Measurements from ENCODE around the gene ZNF101. TPM values are rescaled to one million over a fixed set of nuclear protein-coding genes. Genes with fewer than 3 reads are reported as not detected.

The ZNF101 gene
- total and polyA plus RNA-seq, 2 of the 4 experiments (the other 2 are of a cell fraction) = 2.8 to 7.3 TPM

DNA sequence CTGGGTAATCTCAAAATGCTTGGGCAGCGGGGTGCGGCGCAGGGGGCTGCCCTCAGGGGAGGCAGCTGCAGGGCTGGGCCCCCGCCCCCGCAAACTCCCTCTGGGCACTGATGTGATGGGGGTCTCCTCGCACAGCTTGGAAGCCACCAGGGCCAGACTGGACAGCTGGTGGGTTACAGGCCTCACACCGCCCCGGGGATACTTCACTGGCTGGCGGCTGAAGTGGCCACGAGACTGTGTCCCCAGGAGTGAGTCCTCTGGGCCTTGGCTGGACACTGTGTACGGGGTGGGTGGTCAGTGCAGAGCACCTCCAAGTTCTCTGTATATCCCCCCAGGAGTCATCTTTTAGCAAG is 38.6 kb upstream of the ZNF101 start:
- no peak overlapping the region for H2AK9ac ChIP-seq (replicated peaks; ENCODE audit: low read depth, low read length, poor library complexity)
- no peak overlapping the region for H3K4me3 ChIP-seq (ENCODE audit: insufficient read depth, low read depth, low read length)
- H3K4me1 ChIP-seq (ENCODE audit: control insufficient read depth, insufficient read depth, low read length) = no peaks in the 10 kb centered on the region
- DNase-seq (no peak), ATAC-seq (ENCODE audit: low read depth) (no peak)
- dilution Hi-C loops (cut with HindIII; ENCODE audit: low sequenced_read_pairs, unreplicated experiment) (no loop called here), intact Hi-C loops (cut with micrococcal nuclease) (no loop called here), in situ Hi-C loops (cut with MboI; ENCODE audit: low sequenced_read_pairs) (loop anchor here (25.0 kb wide), 1 partner anchor 243 kb away; no protein-coding TSS in a partner anchor)
- H2BK20ac ChIP-seq (ENCODE audit: low read depth, low read length) = no peak overlapping the region
- no peaks in the 10 kb centered on the region for H4K20me1 ChIP-seq (ENCODE audit: insufficient read depth, low read length)
- H2BK15ac ChIP-seq (ENCODE audit: low read depth, low read length) = no peak overlapping the region
- POLR2A ChIA-PET (ENCODE audit: unreplicated experiment) = no interaction called here
- H3K79me1 ChIP-seq (ENCODE audit: low read depth in 1 of 2, low read length in 2 of 2) = no peaks in the 10 kb centered on the region
- no peak overlapping the region for H2BK120ac ChIP-seq (ENCODE audit: low read depth, low read length)
- H3K9ac ChIP-seq (ENCODE audit: low read depth, low read length) = no peak overlapping the region
- H3K14ac ChIP-seq (replicated peaks; ENCODE audit: low read depth, low read length) = no peak overlapping the region
- 100% methylated on average over 1 of the region's 11 CpGs; no CpG with 5 or more reads in 1 of the 2 experiments for WGBS, 2 experiments (ENCODE audit: extremely low coverage in 2 of 2, insufficient read length in 1 of 2)
- no peak overlapping the region for H2BK5ac ChIP-seq (ENCODE audit: low read depth, low read length, poor library complexity, severe bottlenecking)
- no peaks in the 10 kb centered on the region; the same call in 1 of the 2 replicates for H3K27me3 ChIP-seq (ENCODE audit: control insufficient read depth, insufficient read depth, low read length)
- no peak overlapping the region for H4K8ac ChIP-seq (ENCODE audit: low read depth in 2 of 2, low read length in 2 of 2)
- H3K27ac ChIP-seq (ENCODE audit: insufficient read depth, low read length) = no peak overlapping the region
- no peak overlapping the region for H4K5ac ChIP-seq (ENCODE audit: low read depth, low read length)
- H2AFZ ChIP-seq (replicated peaks; ENCODE audit: low read length, poor library complexity) = no peak overlapping the region
- no peak overlapping the region for H3K56ac ChIP-seq (ENCODE audit: extremely low read depth, insufficient read depth, low read length)
- H3K36me3 ChIP-seq (ENCODE audit: control insufficient read depth, insufficient read depth, low read length) = peaks cover 35% of the 10 kb centered on the region
- no peak overlapping the region for H3K4me2 ChIP-seq (ENCODE audit: low read depth, low read length)
- no peak overlapping the region for H2AK5ac ChIP-seq (ENCODE audit: low read depth, low read length)
- peaks cover 3% of the 10 kb centered on the region; the same call in 1 of the 2 replicates for H3K9me1 ChIP-seq (ENCODE audit: insufficient read depth, low read length)
- H3K23ac ChIP-seq (ENCODE audit: low read depth, low read length) = no peak overlapping the region
- CTCF ChIA-PET = no interaction called here
- H3K9me3 ChIP-seq (ENCODE audit: control insufficient read depth, insufficient read depth, low read length) = no peaks in the 10 kb centered on the region
- BruUV-seq (replicated peaks) = no TSS peak
- no peak overlapping the region for H3K18ac ChIP-seq (ENCODE audit: low read depth, low read length)
- H4K91ac ChIP-seq (ENCODE audit: insufficient read depth, low read depth, low read length) = no peak overlapping the region
- TF ChIP-seq RCOR1 (IDR thresholded peaks at IDR 0.05; ENCODE audit: insufficient replicate concordance, low read length) = no peak
- TF ChIP-seq RFX5 (IDR thresholded peaks at IDR 0.05; ENCODE audit: low read depth, low read length) = no peak
- no peak for TF ChIP-seq NFE2L2 (IDR thresholded peaks at IDR 0.05; ENCODE audit: low read depth, low read length)
- TF ChIP-seq CHD1 (IDR thresholded peaks at IDR 0.05; ENCODE audit: low read depth, low read length) = no peak
- TF ChIP-seq CEBPB (IDR thresholded peaks at IDR 0.05; ENCODE audit: low read depth, low read length) = no peak
- TF ChIP-seq RAD21 (IDR thresholded peaks at IDR 0.05; ENCODE audit: low read length) = no peak
- TF ChIP-seq BHLHE40 (IDR thresholded peaks at IDR 0.05; ENCODE audit: low read depth, low read length) = no peak
- TF ChIP-seq, protein P1, sequence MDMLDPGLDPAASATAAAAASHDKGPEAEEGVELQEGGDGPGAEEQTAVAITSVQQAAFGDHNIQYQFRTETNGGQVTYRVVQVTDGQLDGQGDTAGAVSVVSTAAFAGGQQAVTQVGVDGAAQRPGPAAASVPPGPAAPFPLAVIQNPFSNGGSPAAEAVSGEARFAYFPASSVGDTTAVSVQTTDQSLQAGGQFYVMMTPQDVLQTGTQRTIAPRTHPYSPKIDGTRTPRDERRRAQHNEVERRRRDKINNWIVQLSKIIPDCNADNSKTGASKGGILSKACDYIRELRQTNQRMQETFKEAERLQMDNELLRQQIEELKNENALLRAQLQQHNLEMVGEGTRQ (IDR thresholded peaks at IDR 0.05; ENCODE audit: low read depth, low read length) = no peak
- no peak overlapping the region for H3K4ac ChIP-seq (ENCODE audit: low read depth, low read length)
